Peyer's patch (tissue), 4 donors: ENCODE results near the gene MED13L.

ENCODE experiments used
- CTCF ChIP-seq, 6 experiments: fragments of 450-650 bp in 4 of 6; fragments of 200-600 bp in 2 of 6; sonication (generic) in 1 of 6; IDR thresholded peaks; one replicate each; pipeline ENCODE4 v1.5.1; 2017 to 2019; ENCODE audit warnings: antibody characterized with exemption in 6 of 6, mild to moderate bottlenecking in 3 of 6, moderate library complexity in 1 of 6
- POLR2A ChIP-seq, 2 donors: fragments of 450-650 bp; IDR thresholded peaks; one replicate each; pipeline ENCODE4 v1.5.1; 2017; ENCODE audit warnings: antibody characterized with exemption in 2 of 2, mild to moderate bottlenecking in 2 of 2, moderate library complexity in 2 of 2

GRCh38 chr12:116131176-116131575 lies 146.3 kb downstream of the MED13L start:
- TF ChIP-seq CTCF (IDR thresholded peaks at IDR 0.05) (no peak), POLR2A (IDR thresholded peaks at IDR 0.05) (no peak)
